GM23338 (cell line): ENCODE data around the gene PIK3R3. TPM values are rescaled to one million over a fixed set of nuclear protein-coding genes. Genes with fewer than 3 reads are reported as not detected.

Experiments used
- ATAC-seq: fragments of 200-7000 bp; cut with Tn5 transposase; 3 replicates; pipeline ENCODE4 v1.9.1; 2020
- DNase-seq: peaks from one replicate; pipeline ENCODE4 v3.0.0-alpha.2; 2015; ENCODE audit warnings: low spot score
- H2AFZ ChIP-seq: fragments of 200-600 bp; sonication (generic); 2 replicates; pipeline ENCODE4 v1.8.0; 2016; ENCODE audit warnings: antibody characterized with exemption, mild to moderate bottlenecking, moderate library complexity
- H3F3A ChIP-seq: fragments of 200-600 bp; sonication (generic); replicated peaks from 2 replicates; pipeline ENCODE4 v1.8.0; 2017; ENCODE audit warnings: antibody characterized with exemption, mixed run types, low read depth
- H3K27ac ChIP-seq: fragments of 200-600 bp; sonication (generic); 2 replicates; pipeline ENCODE4 v1.6.1; 2016; ENCODE audit warnings: low read depth
- H3K27me3 ChIP-seq: fragments of 200-600 bp; sonication (generic); 2 replicates; pipeline ENCODE4 v1.8.0; 2016; ENCODE audit warnings: mild to moderate bottlenecking, mixed run types, moderate library complexity; ENCODE audit not compliant: insufficient read depth
- H3K36me3 ChIP-seq: fragments of 200-600 bp; sonication (generic); 2 replicates; pipeline ENCODE4 v1.8.0; 2016; ENCODE audit warnings: mild to moderate bottlenecking; ENCODE audit not compliant: insufficient read depth
- H3K4me1 ChIP-seq: fragments of 200-600 bp; sonication (generic); 2 replicates; pipeline ENCODE4 v1.8.0; 2016; ENCODE audit warnings: mild to moderate bottlenecking, moderate library complexity; ENCODE audit not compliant: insufficient read depth
- H3K4me2 ChIP-seq: fragments of 200-600 bp; sonication (generic); 2 replicates; pipeline ENCODE4 v1.7.1; 2017; ENCODE audit warnings: mixed run types
- H3K4me3 ChIP-seq: fragments of 200-600 bp; sonication (generic); 2 replicates; pipeline ENCODE4 v1.6.1; 2016; ENCODE audit warnings: mixed run types
- H3K79me2 ChIP-seq: fragments of 200-600 bp; sonication (generic); replicated peaks from 2 replicates; pipeline ENCODE4 v1.8.0; 2017; ENCODE audit warnings: mild to moderate bottlenecking; ENCODE audit not compliant: insufficient read depth
- H3K9me2 ChIP-seq: fragments of 200-600 bp; sonication (generic); 2 replicates; pipeline ENCODE4 v1.8.0; 2017; ENCODE audit not compliant: insufficient read depth
- H4K20me1 ChIP-seq: fragments of 200-600 bp; sonication (generic); replicated peaks from 2 replicates; pipeline ENCODE4 v1.8.0; 2017; ENCODE audit warnings: mild to moderate bottlenecking; ENCODE audit not compliant: insufficient read depth
- H3K27ac Mint-ChIP-seq: 2 replicates; pipeline ENCODE4 v1.8.0; 2020; ENCODE audit warnings: inconsistent platforms, mild to moderate bottlenecking, moderate library complexity, mixed read lengths
- H3K27me3 Mint-ChIP-seq: 3 replicates; pipeline ENCODE4 v1.8.0; 2022; ENCODE audit warnings: low read depth, mild to moderate bottlenecking, moderate library complexity, mixed read lengths, inconsistent platforms; ENCODE audit not compliant: insufficient read depth, poor library complexity
- H3K36me3 Mint-ChIP-seq: 3 replicates; pipeline ENCODE4 v1.8.0; 2021; ENCODE audit warnings: low read depth, mild to moderate bottlenecking, inconsistent platforms, moderate library complexity, mixed read lengths
- H3K4me1 Mint-ChIP-seq: 3 replicates; pipeline ENCODE4 v1.8.0; 2020; ENCODE audit warnings: mild to moderate bottlenecking, inconsistent platforms, mixed read lengths
- H3K4me3 Mint-ChIP-seq: 3 replicates; pipeline ENCODE4 v1.8.0; 2021; ENCODE audit warnings: moderate library complexity, mild to moderate bottlenecking, inconsistent platforms, mixed read lengths
- H3K9me3 Mint-ChIP-seq: 3 replicates; pipeline ENCODE4 v1.8.0; 2020; ENCODE audit warnings: moderate library complexity, mild to moderate bottlenecking, inconsistent platforms, mixed read lengths
- CREB1 ChIP-seq: fragments of 250-450 bp; sonication (Bioruptor Pico); IDR thresholded peaks from 2 replicates; pipeline ENCODE4 v1.5.0; 2020; ENCODE audit warnings: low read depth, mild to moderate bottlenecking, moderate library complexity
- CTCF ChIP-seq, 2 experiments: fragments of 200-600 bp in 1 of 2; sonication (generic) in 1 of 2; conservative IDR thresholded peaks; 2 replicates each; pipeline versions ENCODE4 v1.5.1 to v1.6.1; 2016 to 2017; ENCODE audit warnings: antibody characterized with exemption in 2 of 2, low read depth in 2 of 2, mild to moderate bottlenecking in 2 of 2, moderate library complexity in 1 of 2
- ETS1 ChIP-seq: IDR thresholded peaks from 2 replicates; pipeline ENCODE4 v1.6.1; 2016; ENCODE audit warnings: antibody characterized with exemption
- EZH2phosphoT487 ChIP-seq: fragments of 200-600 bp; sonication (generic); IDR thresholded peaks from one replicate; pipeline ENCODE4 v1.8.1; 2018; ENCODE audit warnings: antibody characterized with exemption; ENCODE audit not compliant: unreplicated experiment
- JUNB ChIP-seq: IDR thresholded peaks from one replicate; pipeline ENCODE4 v1.6.1; 2016; ENCODE audit warnings: antibody characterized with exemption; ENCODE audit not compliant: unreplicated experiment
- NANOG ChIP-seq: IDR thresholded peaks from 2 replicates; pipeline ENCODE4 v1.6.1; 2016; ENCODE audit warnings: antibody characterized with exemption, borderline replicate concordance
- POLR2AphosphoS5 ChIP-seq: IDR thresholded peaks from 2 replicates; pipeline ENCODE4 v1.6.1; 2016; ENCODE audit warnings: antibody characterized with exemption, low read depth
- REST ChIP-seq: IDR thresholded peaks from one replicate; pipeline ENCODE4 v1.6.1; 2018; ENCODE audit warnings: antibody characterized with exemption; ENCODE audit not compliant: unreplicated experiment
- STAT1 ChIP-seq: IDR thresholded peaks from one replicate; pipeline ENCODE4 v1.6.1; 2016; ENCODE audit warnings: antibody characterized with exemption; ENCODE audit not compliant: unreplicated experiment
- ZNF114 ChIP-seq: fragments of 250-450 bp; sonication (Bioruptor Pico); IDR thresholded peaks from 2 replicates; pipeline ENCODE4 v1.5.0; 2020; ENCODE audit warnings: mild to moderate bottlenecking, moderate library complexity
- ZNF331 ChIP-seq: fragments of 250-450 bp; sonication (Bioruptor Pico); IDR thresholded peaks from 2 replicates; pipeline ENCODE4 v1.5.0; 2020; ENCODE audit warnings: low read depth, mild to moderate bottlenecking, moderate library complexity
- ZNF462 ChIP-seq: fragments of 250-450 bp; sonication (Bioruptor Pico); IDR thresholded peaks from 2 replicates; pipeline ENCODE4 v1.5.0; 2020; ENCODE audit warnings: mild to moderate bottlenecking, moderate library complexity
- long read RNA-seq: library from polyadenylated mRNA; unstranded; transcript quantifications from one replicate; pipeline ENCODE4 v2.0.0, GENCODE V29; 2020; ENCODE audit not compliant: unreplicated experiment
- polyA plus RNA-seq: library from polyadenylated mRNA; unstranded; fragments of >200 nt; fragmentation: Nextera tagmentation; extraction: Ambion mirVana; gene quantifications from 2 replicates; pipeline ENCODE4 v1.2.1, GENCODE V29; 2016
- total RNA-seq: library from RNA; depleted of rRNA; stranded (reverse); fragments of >200 nt; shearing (Covaris generic); gene quantifications from 2 replicates; pipeline ENCODE4 v1.2.3, GENCODE V29; 2014; rRNA removed

PIK3R3 gene
- total RNA-seq (8.0 and 8.6 TPM in 2 replicates), polyA plus RNA-seq (7.3 and 7.5 TPM in 2 replicates)
- long read RNA-seq, full-length matches to known transcripts, result 1 of 3 reads
- long read RNA-seq, partial matches to known transcripts, result 2 of 3 reads
- long read RNA-seq, other reads (novel, unspliced or antisense), result 0 of 3 reads

GRCh38 chr1:46132529-46133180 is at the start of gene PIK3R3:
PIK3R3 (minus strand) TSS chr1:46132629; CDS start chr1:46131952, 677 bp downstream.
- peaks cover 23% of the 10 kb centered on the region for H3K4me1 ChIP-seq
- no peaks in the 10 kb centered on the region for H3K9me2 ChIP-seq
- Mint-ChIP-seq H3K4me1 (peaks cover 27% of the 10 kb centered on the region), H3K36me3 (no peaks in the 10 kb centered on the region; the same call in 2 of the 3 replicates), H3K9me3 (no peaks in the 10 kb centered on the region), H3K27ac (peak within 1 kb of the TSS; percentile 100), H3K4me3 (peak within 1 kb of the TSS; percentile 93), H3K27me3 (peaks cover 9% of the 10 kb centered on the region)
- TF ChIP-seq ZNF331 (no peak), ETS1 (no peak), STAT1 (no peak), ZNF462 (CRISPR knock-in tag) (no peak), CTCF (conservative IDR thresholded peaks at IDR 0.05; ENCODE audit: low read depth in 2 of 2) (no peak), NANOG (no peak), CREB1 (CRISPR knock-in tag) (0 out of 2 replicates have a peak, but pooled peaks have one; percentile 2), REST (no peak), ZNF114 (CRISPR knock-in tag) (no peak), JUNB (no peak), POLR2AphosphoS5 (peak; percentile 81), EZH2phosphoT487 (no peak)
- H3K27ac ChIP-seq, result peak within 1 kb of the TSS; percentile 99
- H3K36me3 ChIP-seq, result no peaks in the 10 kb centered on the region
- no peaks in the 10 kb centered on the region for H4K20me1 ChIP-seq
- peak; percentile 99 for DNase-seq
- peak within 1 kb of the TSS; percentile 98 for H2AFZ ChIP-seq
- ATAC-seq, result peak; percentile 93
- H3K79me2 ChIP-seq, result peaks cover 23% of the 10 kb centered on the region
- peak within 1 kb of the TSS; percentile 92 for H3K4me2 ChIP-seq
- H3F3A ChIP-seq, result peaks cover 8% of the 10 kb centered on the region
- peaks cover 18% of the 10 kb centered on the region for H3K27me3 ChIP-seq
- peak within 1 kb of the TSS; percentile 91 for H3K4me3 ChIP-seq
